Cardiac septum (tissue), 1 donor: ENCODE measurements around the gene FRAT2. TPM values are rescaled to one million over a fixed set of nuclear protein-coding genes. Genes with fewer than 3 reads are reported as not detected.
A peak's percentile ranks its signal among the peaks of the same experiment; 100 is the strongest.
"Not testable (repeated sequence)": the region's sequence is repeated elsewhere in the genome, so short reads cannot be mapped to it uniquely, and the experiment has no call there.

ENCODE experiments used
- DNase-seq: peaks from one replicate; pipeline ENCODE4 v3.0.0-alpha.2; 2020; ENCODE audit warnings: low spot score
- intact Hi-C: fragments of 100-400 bp; cut with DNase I; formaldehyde crosslinking; loops from one replicate; pipeline ENCODE4 v1.14.0; 2022
- total RNA-seq: library from RNA; stranded (reverse); fragmentation: NEBNext Ultra II Directional; extraction: Animal tissue kit (Norgen Biotek cat#: 25700); gene quantifications from one replicate; pipeline ENCODE4 v1.2.1, GENCODE V29; 2021
- donor health status: DM: no; HTN: no; CAD: no.

Gene FRAT2
- total RNA-seq, 1 donor from 2014 or later = 4.8 TPM

DNA sequence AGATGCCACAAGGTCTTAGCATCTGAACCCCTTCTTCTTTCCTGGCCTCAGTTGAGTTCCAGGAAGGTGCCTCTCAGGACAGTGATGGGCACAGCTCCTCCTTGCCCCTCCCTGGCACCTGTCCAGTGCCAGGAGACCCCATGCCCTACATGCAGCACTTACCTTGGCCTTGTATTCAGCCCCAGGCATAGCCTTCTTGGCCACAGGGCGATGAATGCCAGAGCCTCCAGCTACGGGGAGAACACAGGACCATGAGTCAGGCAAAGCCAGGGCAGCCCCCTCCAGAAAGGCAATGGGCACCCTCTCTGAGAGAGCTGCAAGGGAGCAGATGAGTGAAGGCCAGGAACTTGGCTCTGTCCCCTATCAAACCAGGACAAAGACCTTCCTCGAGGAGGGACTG lies 24.3 kb upstream of the FRAT2 start:
- DNase-seq = no peak
- intact Hi-C loops = no loop called here

DNA sequence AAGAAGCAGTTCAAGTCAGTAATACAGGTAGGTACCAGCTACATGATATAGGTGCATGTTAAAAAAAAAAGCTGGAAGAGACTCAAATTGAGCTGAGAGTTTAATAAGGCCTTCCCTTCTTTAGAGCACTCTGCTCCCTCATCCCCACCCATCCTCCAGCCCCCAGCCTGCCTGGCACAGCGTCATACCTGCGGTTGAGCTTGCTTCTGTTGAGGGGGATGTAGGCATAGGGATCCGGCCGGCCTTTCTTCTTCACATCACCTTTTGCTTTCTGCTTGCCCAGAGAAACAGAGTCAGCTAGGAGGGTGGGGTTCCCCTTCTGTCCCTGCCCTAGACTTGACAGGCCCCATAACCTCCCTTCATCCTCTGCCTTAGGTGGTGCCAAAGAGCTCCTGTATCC lies 23.8 kb upstream of the FRAT2 start:
- intact Hi-C loops = no loop called here
- no peak for DNase-seq

DNA sequence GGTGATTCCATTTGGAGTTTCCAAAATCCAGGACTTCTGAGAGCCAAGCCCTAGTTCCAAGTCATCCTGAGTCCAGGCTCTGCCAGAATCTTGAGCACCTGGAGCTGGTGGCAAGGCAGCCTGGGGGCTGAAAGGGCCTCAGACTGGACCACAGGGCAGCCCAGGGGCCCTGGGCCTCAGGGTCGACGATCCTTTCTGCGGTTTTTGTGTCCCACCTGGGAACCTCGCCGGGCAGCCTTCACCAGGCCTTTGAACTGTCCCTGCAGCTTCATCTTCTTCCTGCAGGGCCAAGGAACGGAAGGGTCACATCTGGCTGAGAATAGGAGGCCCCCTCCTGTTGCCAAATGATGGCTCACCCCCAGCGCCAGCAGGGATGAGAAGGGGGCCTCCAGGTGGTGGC lies 22.4 kb upstream of the FRAT2 start:
- no peak for DNase-seq
- intact Hi-C loops = no loop called here

DNA sequence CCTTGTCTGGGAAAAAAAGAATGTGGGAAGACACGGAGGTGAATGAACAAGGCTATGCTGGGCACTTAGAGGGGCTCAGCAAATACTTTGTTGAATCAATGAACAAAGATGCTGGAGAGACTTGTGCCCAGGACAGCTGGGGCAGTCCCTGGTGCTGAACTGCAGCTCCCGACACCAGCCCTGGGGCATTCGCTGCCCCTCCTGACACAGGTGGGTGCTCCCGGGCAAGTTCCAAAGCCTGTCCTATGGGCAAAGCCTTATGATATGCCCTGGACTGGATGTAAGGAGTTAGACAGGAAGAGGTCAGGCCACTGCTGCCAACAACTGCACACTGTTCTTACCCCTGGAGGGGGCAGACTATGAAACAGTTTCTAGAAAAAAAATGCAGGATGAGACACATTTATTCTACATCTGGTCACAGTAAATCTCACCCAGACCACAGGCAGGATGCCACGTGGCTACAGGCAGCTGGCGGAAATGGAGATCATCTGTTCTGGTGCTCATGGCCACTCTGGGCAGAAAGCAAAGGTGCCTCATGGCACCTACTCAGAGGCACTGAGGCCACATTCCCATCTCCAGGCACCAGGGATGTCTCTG lies 21.9 kb upstream of the FRAT2 start:
- intact Hi-C loops = no loop called here

DNA sequence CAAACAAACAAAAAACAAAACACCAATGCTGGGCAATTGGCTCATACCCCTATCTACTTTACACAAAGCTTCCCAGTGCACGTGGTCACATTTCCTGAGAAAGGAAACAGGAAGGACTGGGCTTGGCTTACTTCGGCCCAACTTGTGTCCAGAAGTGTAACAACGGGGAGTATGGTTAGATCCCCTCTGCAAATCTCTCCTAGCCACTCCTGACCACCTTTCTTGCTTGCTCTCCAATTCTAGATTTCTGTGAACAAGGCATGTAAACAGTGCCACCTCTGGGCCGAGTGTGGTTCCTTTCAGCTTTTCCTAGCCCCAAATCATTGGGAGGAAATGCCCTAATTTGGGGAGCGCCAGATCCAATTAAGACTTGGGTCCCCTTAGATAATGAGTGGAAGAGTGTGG lies 21.0 kb upstream of the FRAT2 start:
- DNase-seq = no peak
- intact Hi-C loops = no loop called here

More for the DNA sequence above, 21.9 kb upstream of the FRAT2 start:
- no peak for DNase-seq

DNA sequence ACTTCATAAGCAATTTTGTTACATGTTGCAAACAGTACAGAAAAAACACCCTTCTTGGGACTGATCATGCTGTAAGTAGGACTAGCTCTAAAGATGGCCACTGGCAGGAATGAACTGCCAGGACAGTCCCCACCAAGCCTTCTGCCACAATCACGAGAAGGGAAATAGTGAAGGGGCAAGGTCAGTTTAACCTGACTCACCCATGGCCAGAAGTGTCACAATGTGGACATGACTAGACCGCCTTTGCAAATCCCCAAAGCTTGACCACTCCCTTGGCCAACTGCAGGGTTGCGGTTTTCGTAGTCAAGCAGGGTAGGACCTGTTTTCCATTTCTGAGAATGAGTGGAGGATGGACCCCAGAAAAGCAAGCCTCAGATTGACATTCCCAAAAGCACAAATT lies 19.4 kb upstream of the FRAT2 start:
- intact Hi-C loops = no loop called here

DNA sequence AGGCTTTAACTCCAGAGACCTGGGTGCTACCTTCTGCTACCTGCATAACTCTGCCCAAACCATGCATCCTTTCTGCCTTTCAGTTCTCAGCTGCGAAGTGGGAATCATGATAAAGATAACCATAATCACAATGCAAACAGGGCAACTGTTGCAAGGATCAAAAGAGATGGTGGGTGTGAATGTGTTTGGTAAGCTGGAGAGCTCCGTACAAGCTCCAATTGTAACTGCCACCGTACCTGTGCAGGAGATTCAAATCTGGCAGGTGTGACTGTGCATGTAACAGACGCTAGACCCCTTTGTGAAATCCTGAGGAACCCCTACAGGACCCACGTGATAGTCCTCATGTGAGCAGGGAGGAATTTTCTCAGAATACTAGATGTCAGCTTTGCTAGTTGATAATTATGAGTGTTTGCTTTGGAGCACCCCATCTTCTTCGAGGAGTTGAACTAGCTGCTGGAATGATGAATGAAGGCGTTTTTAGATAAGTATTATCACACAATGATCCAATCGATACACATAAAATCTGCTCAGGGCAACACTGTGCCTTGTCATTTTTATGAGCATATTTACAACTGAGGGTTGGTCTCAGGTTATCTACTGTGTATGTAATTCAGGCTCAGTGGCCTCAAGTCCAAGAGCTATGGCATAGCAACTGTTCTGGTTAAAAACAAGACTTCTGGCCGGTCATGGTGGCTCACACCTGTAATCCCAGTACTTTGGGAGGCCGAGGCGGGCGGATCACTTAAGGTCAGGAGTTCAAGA lies 15.4 kb upstream of the FRAT2 start:
- intact Hi-C loops = no loop called here
- DNase-seq = no peak

More for the DNA sequence above, 19.4 kb upstream of the FRAT2 start:
- DNase-seq = peak; percentile 91

DNA sequence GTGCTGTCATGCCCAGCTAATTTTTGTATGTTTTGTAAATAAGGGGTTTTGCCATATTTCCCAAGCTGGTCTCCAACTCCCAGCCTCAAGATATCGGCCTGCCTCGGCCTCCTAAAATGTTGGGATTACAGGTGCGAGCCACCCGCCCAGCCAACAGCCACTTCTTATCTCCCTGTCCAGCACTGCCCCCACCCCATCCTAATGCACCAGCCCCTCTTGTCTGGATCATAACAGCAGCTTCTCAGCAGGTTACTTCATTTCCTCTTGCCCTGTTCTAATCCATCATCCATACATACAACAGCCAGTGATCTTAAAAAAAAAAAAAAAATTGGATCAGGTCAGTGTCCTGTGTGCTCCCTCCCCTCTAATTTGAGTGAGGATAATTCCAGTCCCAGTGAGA lies 12.8 kb upstream of the FRAT2 start:
- intact Hi-C loops = no loop called here

DNA sequence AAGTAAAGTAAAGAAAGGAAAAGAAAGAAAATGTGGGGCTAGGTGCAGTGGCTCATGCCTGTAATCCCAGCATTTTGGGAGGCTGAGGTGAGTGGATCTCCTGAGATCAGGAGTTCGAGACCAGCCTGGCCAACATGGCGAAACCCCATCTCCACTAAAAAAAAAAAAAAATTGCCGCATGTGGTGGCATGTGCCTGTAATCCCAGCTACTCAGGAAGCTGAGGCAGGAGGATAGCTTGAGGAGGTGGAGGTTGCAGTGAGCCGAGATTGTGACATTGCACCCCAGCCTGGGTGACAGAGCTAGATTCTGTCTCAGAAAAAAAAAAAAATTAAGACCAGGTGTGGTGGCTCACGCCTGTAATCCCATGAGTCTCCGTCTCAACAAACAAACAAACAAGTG lies 9.1 kb upstream of the FRAT2 start:
- intact Hi-C loops, DNase-seq: not testable (repeated sequence)

More for the DNA sequence above, 12.8 kb upstream of the FRAT2 start:
- DNase-seq = no peak

DNA sequence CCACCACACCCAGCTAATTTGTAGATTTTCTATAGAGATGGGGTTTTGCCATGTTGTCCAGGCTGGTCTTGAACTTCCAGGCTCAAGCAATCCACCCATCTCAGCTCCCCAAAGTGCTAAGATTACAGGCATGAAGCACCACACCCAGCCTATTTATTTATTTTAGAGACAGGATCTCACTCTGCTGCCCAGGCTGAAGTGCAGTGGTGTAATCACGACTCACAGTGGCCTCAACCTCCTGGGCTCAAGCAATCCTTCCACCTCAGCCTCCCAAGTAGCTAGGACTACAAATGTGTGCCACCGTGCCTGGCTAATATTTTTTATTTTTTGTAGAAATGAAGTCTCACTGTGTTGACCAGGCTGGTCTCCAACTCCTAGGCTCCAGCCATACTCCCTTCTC lies 6.9 kb upstream of the FRAT2 start:
- intact Hi-C loops = no loop called here
- DNase-seq = no peak

DNA sequence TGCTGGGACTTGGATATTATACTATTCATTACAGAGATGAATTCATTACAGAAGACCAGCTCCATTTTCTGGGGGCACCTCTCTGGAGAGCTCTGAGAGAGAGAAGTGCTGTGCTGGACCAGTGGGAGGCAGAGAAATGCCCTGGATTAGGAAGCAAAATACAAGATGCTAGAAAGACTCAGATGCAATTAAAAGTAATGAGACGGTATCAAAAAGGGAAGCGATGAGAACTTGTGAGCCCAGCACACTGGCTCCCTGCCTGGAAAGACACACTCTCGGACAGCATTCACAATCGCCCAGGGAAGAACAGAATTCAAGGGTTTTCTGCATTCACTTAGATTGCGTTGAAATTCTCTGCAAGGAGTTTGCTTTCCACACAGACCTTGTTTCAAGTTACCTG lies 3.5 kb upstream of the FRAT2 start:
- DNase-seq = no peak

DNA sequence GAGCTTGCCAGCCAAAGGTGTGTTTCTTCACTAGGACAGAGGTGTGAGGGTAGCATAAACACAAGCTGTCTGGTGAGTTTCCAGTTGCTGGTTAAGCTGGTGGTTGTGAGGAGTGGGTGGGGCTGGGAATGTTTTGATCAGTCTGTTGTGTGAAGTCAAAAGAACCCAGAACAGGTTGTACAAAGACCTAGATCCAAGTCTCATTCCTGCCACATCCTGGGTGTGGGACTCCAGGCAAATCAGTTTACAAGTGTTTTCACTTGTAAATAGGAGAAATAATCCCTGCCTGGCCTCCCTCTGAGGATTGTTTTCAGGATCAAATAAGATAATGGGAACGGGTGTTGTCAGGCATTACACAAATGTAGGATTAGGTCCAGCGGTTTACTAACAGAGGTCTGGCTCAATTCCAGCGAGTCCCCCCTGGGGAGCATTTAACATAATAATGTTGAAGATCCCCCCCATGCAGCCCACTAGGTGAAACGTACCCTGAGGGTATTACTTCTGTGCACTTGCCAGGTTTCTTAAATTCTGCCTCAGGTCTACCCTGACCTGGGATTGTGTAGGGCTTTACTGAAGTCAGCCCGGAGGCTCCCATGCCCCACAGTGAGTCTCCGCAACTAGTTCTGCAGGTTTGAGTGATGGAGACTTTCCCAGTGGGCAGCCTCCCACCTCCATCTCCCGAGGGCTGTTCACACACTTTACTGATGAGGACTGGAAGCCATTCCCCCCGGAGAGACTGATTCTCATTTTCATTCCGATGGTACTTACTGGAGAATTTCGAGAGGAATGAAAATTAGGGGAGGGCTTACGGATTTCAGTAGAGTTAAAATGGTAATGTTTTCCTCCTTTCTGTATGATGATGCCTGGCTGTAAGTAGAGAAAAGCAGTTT lies 2.7 kb upstream of the FRAT2 start:
- no peak for DNase-seq
- intact Hi-C loops = no loop called here

More for the DNA sequence above, 3.5 kb upstream of the FRAT2 start:
- intact Hi-C loops = no loop called here

DNA sequence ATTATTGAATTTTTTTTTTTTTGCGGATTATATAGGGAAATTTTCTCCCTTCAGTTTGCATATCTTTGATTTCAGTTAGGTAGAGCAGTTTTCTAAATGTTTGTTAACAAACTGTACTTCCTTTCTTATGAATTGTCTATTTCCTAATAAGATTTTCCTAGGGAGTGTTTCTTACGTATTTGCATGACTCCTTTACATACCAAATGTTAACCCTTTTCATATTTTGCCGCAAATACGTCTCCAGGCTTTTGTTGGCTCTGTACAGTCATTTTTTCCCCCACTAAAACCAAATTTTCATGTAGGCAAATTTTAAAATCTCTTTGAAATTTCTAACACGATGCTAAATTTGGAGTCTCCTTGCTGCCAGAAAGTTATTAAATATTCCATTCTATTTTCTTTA lies 1.9 kb upstream of the FRAT2 start:
- intact Hi-C loops = no loop called here
- no peak for DNase-seq

DNA sequence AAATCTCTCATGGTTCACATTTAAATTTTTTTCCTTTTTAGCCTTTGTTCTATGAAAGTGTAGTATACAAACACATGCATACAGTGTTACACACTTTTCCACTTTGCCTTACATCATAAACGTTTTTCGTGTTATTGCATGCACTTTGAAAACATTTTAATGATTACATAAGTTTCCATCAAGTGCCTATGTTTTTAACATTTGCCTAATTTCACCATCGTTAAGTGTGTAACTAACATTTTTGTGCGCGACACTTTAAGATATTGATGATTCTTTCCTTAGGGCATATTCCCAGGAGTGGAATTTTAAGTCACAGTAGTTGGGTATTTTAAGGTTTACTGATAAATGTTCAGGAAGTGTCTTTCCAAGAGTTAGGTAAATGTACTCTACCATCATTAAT lies 1.5 kb upstream of the FRAT2 start:
- no peak for DNase-seq
- intact Hi-C loops = no loop called here

DNA sequence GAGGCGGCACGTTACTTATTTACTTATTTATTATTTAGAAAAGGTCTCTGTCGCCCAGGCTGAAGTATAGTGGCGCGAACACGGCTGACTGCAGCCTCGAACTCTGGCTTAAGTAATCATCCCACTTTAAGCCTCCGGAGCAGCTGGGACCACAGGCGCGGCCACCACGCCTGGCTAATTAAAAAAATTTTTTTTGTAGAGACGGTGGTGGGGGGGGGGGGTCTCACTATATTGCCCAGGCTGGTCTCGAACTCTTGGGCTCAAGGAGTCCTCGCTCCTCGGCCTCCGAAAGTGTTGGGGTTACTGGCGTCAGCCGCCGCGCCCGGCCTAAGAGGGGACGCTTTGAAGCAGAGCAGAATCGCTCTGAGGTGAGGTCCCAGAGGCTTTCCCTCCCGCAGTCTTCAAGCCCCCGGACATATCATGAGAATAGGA lies 675 bp upstream of the FRAT2 start:
- intact Hi-C loops = no loop called here
- no peak for DNase-seq

DNA sequence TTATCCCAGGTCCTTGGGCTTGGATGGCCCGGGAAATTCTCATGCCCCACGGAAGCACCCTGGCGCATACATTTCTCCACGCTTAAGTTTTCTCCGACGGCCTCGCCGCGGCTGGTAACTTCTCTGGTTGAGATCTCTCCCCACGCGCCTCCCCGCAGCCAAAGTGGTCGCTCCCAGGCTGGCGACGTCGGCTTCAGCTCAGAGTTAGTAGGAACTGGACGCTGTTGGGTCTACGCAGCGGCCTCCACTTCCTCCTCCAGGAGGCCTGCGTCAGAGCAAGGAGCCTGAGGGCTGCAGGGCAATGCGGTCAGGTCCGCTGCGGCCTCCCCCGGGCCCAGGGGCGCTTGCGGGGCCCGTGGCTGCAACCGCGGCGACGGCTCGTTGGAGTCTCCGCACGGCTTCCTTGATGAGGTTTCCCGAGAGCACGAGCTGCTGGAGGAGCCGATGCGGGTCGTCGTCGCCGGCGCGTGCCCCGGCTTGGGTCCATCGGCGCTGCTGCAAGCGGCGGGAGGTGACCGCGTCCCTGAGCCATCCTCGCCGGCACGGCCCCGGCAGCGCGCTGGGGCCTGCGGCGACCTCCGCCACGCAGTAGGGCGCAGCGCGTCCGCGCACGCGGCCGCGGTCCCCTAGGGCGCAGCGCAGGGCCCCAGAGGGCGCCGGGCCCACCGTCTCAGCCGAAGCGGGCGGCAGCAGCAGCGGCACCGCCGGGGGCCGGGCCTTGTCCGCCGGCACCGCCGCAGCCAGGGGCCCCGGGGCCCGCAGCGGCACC lies 744 bp downstream of the FRAT2 start:
- intact Hi-C loops = loop anchor here (2.0 to 5.0 kb wide), 2 partner anchors 41 to 55 kb away; partner anchors contain the start of gene ARHGAP19
- peak; percentile 86 for DNase-seq

DNA sequence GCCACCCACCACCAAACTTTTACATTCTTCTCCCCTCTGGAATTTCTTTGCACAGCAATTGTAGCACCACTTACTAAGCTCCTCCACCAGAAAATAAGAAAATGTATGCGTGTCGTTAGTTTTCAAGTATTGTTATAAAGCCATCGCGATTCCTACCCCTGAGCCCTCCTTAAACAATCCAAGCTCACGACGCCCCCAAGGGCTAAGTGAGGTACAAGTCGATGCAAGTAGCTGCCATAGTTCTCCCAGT lies 1.3 kb downstream of the FRAT2 start:
- no peak for DNase-seq
- intact Hi-C loops = loop anchor here (2.0 to 5.0 kb wide), 2 partner anchors 41 to 54 kb away; partner anchors contain the start of gene ARHGAP19

DNA sequence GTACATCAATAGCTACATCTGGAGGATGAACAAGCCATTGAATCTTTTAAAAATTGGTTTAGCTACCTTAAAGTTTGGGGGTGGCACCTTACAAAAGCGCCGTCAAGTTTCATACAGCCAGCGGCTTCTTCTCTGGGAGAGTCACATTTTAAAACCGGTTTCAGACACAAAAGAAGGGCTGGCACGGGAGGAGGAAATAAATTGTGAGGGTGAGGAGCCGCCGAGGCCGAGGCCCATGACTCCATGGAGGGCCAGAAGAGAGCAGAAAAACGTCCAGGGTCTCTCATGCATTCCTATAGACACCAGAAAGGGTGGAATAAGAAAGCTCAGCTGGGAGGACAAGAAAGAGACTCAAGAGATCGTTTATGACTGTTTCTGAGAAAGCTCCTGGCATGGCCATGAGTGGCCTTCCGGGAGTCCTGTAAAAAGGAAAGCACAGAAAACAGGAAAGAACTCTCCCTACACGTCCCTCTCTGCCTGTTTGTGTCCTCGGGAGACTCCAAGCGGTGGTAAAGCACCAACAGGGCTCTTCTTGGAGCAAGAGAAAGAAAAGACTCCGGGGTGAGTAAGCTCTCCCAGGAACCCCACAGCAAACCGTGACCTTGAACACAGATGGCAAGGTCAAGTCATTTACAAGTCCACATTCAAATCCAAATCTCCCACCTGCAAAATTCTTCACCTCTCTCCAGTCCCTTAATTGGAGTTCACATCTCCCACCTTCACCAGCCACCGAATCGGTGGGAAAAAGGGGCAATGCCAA lies 1.8 kb downstream of the FRAT2 start:
- intact Hi-C loops = loop anchor here (1.0 to 5.0 kb wide), 3 partner anchors 13 to 54 kb away; partner anchors contain the start of genes ARHGAP19 and FRAT1

DNA sequence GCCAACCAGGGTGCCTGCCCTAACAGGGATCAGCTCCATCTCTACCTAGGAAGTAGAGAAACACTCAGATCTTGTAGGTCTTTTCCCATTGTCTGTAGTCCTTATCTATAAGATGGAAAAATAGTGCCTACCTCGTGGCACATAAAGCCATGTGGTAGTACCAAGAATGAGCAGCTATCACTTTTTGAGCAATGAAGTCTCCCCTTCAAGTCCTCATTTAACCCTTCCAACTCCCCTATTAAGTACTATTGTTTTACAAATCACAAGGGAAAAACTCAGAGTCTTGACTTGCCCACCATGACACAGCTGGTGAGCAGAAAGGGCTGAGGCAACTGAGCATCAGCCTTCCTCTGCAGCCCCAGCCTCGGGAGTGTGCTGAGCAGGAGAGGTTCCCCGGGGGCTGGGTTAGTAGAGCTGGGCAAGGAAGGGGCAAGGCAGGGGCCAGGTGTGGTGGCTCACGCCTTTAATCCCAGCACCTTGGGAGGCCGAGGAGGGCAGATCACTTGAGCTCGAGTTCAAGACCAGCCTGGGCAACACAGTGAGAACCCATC lies 3.3 kb downstream of the FRAT2 start:
- intact Hi-C loops = loop anchor here (5.0 kb wide), 1 partner anchor 39 kb away; the partner anchor contains the start of gene ARHGAP19
- no peak for DNase-seq

More for the DNA sequence above, 1.8 kb downstream of the FRAT2 start:
- no peak for DNase-seq
